ENCODE measurements around the gene EEFSEC. TPM values are rescaled to one million over a fixed set of nuclear protein-coding genes. Genes with fewer than 3 reads are reported as not detected.

EEFSEC gene
- polyA plus RNA-seq, 1 experiment: 6.8 TPM

DNA sequence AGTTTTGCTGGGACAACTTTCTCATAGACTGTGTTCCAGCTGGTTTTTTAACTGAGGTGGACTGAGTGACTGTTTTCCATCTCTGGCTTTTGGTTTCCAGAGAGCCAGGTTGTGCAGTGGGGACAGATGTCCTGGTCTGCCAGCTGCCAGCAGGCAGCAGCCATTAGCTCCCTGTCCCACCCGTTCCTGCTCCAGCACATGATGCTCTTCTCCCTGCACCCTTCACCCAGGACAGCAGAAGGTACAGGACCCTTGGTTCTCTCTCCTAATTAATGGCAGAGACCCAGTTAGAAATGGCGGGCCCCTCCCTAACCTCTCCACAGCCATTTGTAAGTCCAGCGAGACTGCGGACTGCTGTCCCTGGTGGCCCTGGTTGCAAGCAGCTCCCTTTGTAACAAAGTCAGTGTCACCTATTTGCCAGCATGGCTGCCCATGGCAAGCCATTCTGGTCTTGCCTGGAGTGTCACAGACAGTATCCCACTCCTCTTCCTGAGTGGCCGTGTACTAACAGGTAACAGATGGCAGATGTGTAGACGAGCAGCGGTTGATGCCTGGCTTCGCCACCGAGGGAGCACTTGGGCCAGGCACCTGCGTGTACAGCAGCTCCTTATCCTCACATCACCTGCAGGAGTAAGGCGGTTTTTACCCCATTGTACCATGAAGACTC, 165.1 kb downstream of the EEFSEC start:
- CTCF ChIA-PET: interaction anchor here (0.5 kb wide), 1 partner anchor 11 kb away, joined by 3 read pairs; no protein-coding TSS in a partner anchor

DNA sequence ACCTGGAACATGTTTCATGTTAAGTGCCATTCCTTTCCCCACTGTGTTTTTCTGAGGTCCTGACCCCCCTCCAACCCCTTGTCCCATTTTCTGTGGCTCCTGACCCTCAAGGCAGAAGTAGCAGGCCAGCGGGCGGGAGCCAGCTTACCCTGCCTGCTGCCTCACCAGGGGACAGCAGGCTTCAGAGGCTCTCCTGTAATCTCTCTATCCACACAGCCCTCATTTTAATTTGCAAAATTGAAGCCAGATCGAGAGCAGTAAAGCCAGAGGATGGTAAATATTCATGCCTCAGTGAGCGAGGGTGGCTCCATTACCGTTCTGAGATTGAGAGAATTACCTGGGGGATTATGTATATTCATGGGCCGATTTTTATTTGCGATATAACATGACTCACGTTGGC, 165.8 kb downstream of the EEFSEC start:
- H3K9me3 ChIP-seq (ENCODE audit: control insufficient read depth, insufficient read depth, low read length): no peaks in the 10 kb centered on the region; the same call in 1 of the 2 replicates
- POLR2A ChIA-PET: no interaction called here
- CTCF ChIA-PET: interaction anchor here (0.5 kb wide), 1 partner anchor 10 kb away, joined by 3 read pairs; no protein-coding TSS in a partner anchor
- DNase-seq (ENCODE audit: low read depth, low spot score): no peak
- no peaks in the 10 kb centered on the region for H3K27me3 ChIP-seq (ENCODE audit: control insufficient read depth, insufficient read depth, low read length)
- TF ChIP-seq, protein P1, sequence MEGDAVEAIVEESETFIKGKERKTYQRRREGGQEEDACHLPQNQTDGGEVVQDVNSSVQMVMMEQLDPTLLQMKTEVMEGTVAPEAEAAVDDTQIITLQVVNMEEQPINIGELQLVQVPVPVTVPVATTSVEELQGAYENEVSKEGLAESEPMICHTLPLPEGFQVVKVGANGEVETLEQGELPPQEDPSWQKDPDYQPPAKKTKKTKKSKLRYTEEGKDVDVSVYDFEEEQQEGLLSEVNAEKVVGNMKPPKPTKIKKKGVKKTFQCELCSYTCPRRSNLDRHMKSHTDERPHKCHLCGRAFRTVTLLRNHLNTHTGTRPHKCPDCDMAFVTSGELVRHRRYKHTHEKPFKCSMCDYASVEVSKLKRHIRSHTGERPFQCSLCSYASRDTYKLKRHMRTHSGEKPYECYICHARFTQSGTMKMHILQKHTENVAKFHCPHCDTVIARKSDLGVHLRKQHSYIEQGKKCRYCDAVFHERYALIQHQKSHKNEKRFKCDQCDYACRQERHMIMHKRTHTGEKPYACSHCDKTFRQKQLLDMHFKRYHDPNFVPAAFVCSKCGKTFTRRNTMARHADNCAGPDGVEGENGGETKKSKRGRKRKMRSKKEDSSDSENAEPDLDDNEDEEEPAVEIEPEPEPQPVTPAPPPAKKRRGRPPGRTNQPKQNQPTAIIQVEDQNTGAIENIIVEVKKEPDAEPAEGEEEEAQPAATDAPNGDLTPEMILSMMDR (IDR thresholded peaks at IDR 0.05; ENCODE audit: low read depth, low read length): no peak
- H3K4me3 ChIP-seq (ENCODE audit: low read depth, low read length): no peak overlapping the region
- no peak overlapping the region for H3K27ac ChIP-seq (ENCODE audit: low read depth, low read length)

More for the DNA sequence above, 165.1 kb downstream of the EEFSEC start:
- TF ChIP-seq, protein P1 (IDR thresholded peaks at IDR 0.05; ENCODE audit: low read depth, low read length): no peak
- no peaks in the 10 kb centered on the region; the same call in 1 of the 2 replicates for H3K9me3 ChIP-seq (ENCODE audit: control insufficient read depth, insufficient read depth, low read length)
- no peaks in the 10 kb centered on the region for H3K27me3 ChIP-seq (ENCODE audit: control insufficient read depth, insufficient read depth, low read length)
- no peak overlapping the region for H3K27ac ChIP-seq (ENCODE audit: low read depth, low read length)
- no peak overlapping the region for H3K4me3 ChIP-seq (ENCODE audit: low read depth, low read length)
- no peak for DNase-seq (ENCODE audit: low read depth, low spot score)
- POLR2A ChIA-PET: no interaction called here

DNA sequence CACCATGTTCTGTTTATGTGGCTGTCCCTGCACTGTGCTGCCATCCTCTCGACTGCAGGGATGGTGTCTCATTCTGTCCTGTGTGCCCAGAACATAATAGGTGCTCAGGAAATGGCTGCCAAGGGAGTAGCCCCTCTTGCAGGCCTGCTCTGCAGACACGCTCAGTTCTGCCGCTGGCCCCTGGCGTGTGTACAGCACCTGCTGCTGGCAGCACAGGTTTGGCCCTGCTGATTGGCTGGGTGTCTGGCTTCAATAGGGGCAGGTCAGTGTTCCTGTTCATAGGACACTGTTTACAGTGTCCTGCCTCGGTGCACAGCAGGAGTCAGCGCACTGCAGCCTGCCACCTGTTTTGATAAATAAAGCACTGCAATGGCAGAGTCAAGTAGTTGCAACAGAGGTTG, 166.5 kb downstream of the EEFSEC start:
- POLR2A ChIA-PET: no interaction called here
- Histone ChIP-seq H3K9me3 (ENCODE audit: control insufficient read depth, insufficient read depth, low read length) (no peaks in the 10 kb centered on the region; the same call in 1 of the 2 replicates), H3K4me3 (ENCODE audit: low read depth, low read length) (no peak overlapping the region), H3K27ac (ENCODE audit: low read depth, low read length) (no peak overlapping the region), H3K27me3 (ENCODE audit: control insufficient read depth, insufficient read depth, low read length) (no peaks in the 10 kb centered on the region)
- no peak for DNase-seq (ENCODE audit: low read depth, low spot score)
- TF ChIP-seq, protein P1 (IDR thresholded peaks at IDR 0.05; ENCODE audit: low read depth, low read length): no peak
- CTCF ChIA-PET: no interaction called here

DNA sequence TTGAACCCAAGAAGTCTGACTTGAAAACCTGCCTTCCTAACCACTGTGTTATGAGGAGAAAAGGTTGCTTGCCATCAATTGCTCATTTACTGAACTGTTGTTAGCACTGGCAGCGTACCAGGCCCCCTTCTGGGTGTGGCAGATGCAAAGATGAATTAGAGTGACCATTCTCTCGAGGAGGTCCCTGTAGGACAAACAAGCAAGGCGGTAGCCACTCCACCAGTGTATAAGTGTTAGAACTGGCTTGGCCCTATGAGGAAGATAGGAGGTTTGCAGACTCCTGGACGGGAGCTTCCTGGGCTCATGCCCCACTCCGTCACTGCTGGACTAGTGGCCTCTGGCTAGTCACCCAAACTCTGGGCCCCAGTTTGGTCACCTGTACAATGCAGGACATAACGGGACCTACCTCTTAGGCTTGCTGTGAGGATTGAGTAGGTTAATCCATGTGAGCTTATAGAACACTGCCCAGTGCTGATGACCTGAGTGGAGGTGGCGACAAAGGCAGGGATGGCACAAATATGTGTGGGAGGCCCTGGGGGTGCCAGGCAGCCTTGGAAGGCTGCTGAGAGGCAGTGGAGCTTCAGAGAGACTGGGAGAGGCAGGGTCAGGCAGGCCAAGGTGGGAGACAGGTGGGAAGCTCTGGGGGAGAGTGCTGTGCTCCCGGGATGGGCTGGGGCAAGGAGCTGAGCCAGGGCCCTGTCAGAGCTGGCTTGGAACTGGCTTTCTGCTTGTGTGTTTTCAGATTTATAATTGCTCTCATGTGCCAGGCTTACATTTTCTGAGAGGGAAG, 167.5 kb downstream of the EEFSEC start:
- DNase-seq (ENCODE audit: low read depth, low spot score): no peak
- Histone ChIP-seq H3K27me3 (ENCODE audit: control insufficient read depth, insufficient read depth, low read length) (no peaks in the 10 kb centered on the region), H3K27ac (ENCODE audit: low read depth, low read length) (no peak overlapping the region), H3K4me3 (ENCODE audit: low read depth, low read length) (no peak overlapping the region), H3K9me3 (ENCODE audit: control insufficient read depth, insufficient read depth, low read length) (no peaks in the 10 kb centered on the region; the same call in 1 of the 2 replicates)
- ChIA-PET CTCF (interaction anchor here (0.5 to 2.4 kb wide), 4 partner anchors 94 to 147 kb away, joined by 3 to 19 read pairs (median 6); no protein-coding TSS in a partner anchor), POLR2A (no interaction called here)
- TF ChIP-seq, protein P1 (IDR thresholded peaks at IDR 0.05; ENCODE audit: low read depth, low read length): no peak

All from AG04450 (cell line).